ENCODE data around the gene TMEM200C. TPM values are rescaled to one million over a fixed set of nuclear protein-coding genes. Genes with fewer than 3 reads are reported as not detected.

The TMEM200C gene
- total and polyA plus RNA-seq, 7 experiments from 2014 or later: not detected

DNA sequence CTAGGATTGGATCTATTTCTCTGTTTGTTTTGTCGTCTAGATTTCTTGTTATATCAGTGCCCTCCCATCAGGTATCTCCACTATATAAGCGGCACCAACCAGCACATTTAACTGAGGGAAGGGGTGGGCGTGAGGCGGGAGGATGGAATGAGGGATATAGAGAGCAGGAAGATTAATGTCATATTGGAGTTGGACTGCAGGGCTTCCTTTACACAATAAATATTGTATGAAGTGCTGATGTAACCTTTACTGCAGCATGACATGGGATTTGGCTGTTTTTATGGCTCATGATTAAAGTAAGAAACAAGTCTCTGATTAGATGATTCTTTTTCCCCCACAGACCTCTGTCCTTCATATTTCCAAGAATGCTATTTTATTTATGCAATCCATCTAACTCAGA lies 54.8 kb downstream of the TMEM200C start:
- Histone ChIP-seq H3K4me1 (ENCODE audit: control insufficient read depth in 2 of 2, insufficient read depth in 2 of 2, low read length in 2 of 2) (no peaks in the 10 kb centered on the region), H3K36me3 (ENCODE audit: control insufficient read depth in 2 of 3, insufficient read depth in 3 of 3, low read length in 3 of 3) (no peaks in the 10 kb centered on the region), H3K27ac (ENCODE audit: low read depth, low read length) (no peak overlapping the region), H3K27me3 (ENCODE audit: control insufficient read depth in 2 of 2, insufficient read depth in 2 of 2, low read length in 2 of 2) (no peaks in the 10 kb centered on the region), H3K9me3 (ENCODE audit: control insufficient read depth in 2 of 3, low read length in 3 of 3) (no peaks in the 10 kb centered on the region), H3K4me3 (ENCODE audit: low read length) (no peak overlapping the region)
- no peak overlapping the region for H3K27ac Mint-ChIP-seq
- no peak overlapping the region for H3K4me3 Mint-ChIP-seq
- CTCF ChIA-PET: no interaction called here
- DNase-seq: no peak
- no peaks in the 10 kb centered on the region for H3K4me1 Mint-ChIP-seq
- H3K36me3 Mint-ChIP-seq: no peaks in the 10 kb centered on the region
- POLR2A ChIA-PET: no interaction called here
- no peak for ATAC-seq
- no peaks in the 10 kb centered on the region for H3K9me3 Mint-ChIP-seq
- intact Hi-C loops (cut with micrococcal nuclease): no loop called here
- H3K27me3 Mint-ChIP-seq: peaks cover 2 to 16% (median 9%) of the 10 kb centered on the region in 5 donors

DNA sequence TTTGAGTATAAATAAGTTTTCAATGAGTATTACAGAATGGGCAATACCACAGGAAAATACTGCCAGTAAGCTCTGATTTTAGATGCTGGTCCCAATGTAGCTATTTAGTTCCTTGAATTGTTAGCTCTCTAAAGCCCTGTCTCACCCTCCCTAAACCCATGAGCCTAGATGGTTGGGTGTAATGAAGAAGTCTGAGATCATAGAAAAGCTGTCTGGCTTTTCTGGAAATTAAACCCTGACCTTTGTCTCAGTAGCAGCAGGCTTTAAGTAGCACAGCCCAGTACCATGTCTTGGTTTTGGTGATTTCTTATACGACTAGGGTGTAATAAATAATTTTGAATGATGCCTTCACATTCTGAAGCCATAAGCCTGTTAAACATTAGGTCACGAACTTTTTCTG lies 55.3 kb downstream of the TMEM200C start:
- DNase-seq (no peak), ATAC-seq (no peak)
- Mint-ChIP-seq H3K4me1 (no peaks in the 10 kb centered on the region), H3K9me3 (no peaks in the 10 kb centered on the region), H3K36me3 (no peaks in the 10 kb centered on the region), H3K27ac (no peak overlapping the region), H3K27me3 (peaks cover 2 to 17% (median 8%) of the 10 kb centered on the region in 5 donors), H3K4me3 (no peak overlapping the region)
- Histone ChIP-seq H3K9me3 (ENCODE audit: control insufficient read depth in 2 of 3, low read length in 3 of 3) (no peaks in the 10 kb centered on the region), H3K36me3 (ENCODE audit: control insufficient read depth in 2 of 3, insufficient read depth in 3 of 3, low read length in 3 of 3) (no peaks in the 10 kb centered on the region), H3K27me3 (ENCODE audit: control insufficient read depth in 2 of 2, insufficient read depth in 2 of 2, low read length in 2 of 2) (no peaks in the 10 kb centered on the region), H3K4me3 (ENCODE audit: low read length) (no peak overlapping the region), H3K27ac (ENCODE audit: low read depth, low read length) (no peak overlapping the region), H3K4me1 (ENCODE audit: control insufficient read depth in 2 of 2, insufficient read depth in 2 of 2, low read length in 2 of 2) (no peaks in the 10 kb centered on the region)
- intact Hi-C loops (cut with micrococcal nuclease): no loop called here
- ChIA-PET POLR2A (no interaction called here), CTCF (no interaction called here)

DNA sequence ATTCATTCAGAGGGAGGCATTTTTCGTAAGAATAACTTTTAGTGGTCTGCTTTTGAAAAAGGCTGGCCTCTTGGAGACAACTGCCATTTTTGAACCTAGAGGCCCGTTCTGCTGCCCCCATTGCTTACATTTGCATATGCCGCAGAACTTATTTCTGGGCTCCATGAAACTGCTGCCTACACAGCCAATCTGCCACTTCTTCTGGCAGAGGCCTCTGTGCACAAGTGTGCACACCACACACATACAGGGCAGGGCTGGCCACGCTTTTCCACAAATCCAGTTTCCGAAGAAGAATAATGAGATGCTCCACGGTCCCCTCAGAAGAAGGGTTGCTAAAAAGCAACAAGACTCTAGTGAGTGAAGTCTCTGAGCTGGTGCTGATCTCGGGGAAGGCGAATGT lies 56.2 kb downstream of the TMEM200C start:
- Mint-ChIP-seq H3K9me3 (no peaks in the 10 kb centered on the region), H3K27ac (no peak overlapping the region), H3K27me3 (peaks cover 0 to 16% (median 4%) of the 10 kb centered on the region in 5 donors), H3K36me3 (no peaks in the 10 kb centered on the region), H3K4me3 (no peak overlapping the region), H3K4me1 (no peaks in the 10 kb centered on the region)
- Histone ChIP-seq H3K36me3 (ENCODE audit: control insufficient read depth in 2 of 3, insufficient read depth in 3 of 3, low read length in 3 of 3) (no peaks in the 10 kb centered on the region), H3K27ac (ENCODE audit: low read depth, low read length) (no peak overlapping the region), H3K27me3 (ENCODE audit: control insufficient read depth in 2 of 2, insufficient read depth in 2 of 2, low read length in 2 of 2) (no peaks in the 10 kb centered on the region), H3K4me1 (ENCODE audit: control insufficient read depth in 2 of 2, insufficient read depth in 2 of 2, low read length in 2 of 2) (no peaks in the 10 kb centered on the region), H3K4me3 (ENCODE audit: low read length) (no peak overlapping the region), H3K9me3 (ENCODE audit: control insufficient read depth in 2 of 3, low read length in 3 of 3) (no peaks in the 10 kb centered on the region)
- ChIA-PET POLR2A (no interaction called here), CTCF (no interaction called here)
- no peak for ATAC-seq
- DNase-seq: no peak
- intact Hi-C loops (cut with micrococcal nuclease): no loop called here

Small RNA genes within 50 kb of the gene (microRNA-seq; reads per million reads assigned to microRNA genes)
- gene MIR3976 (ENCODE audit: borderline microRNAs expressed): not detected
